Type B pancreatic cell (in vitro differentiated cells): ENCODE results near the gene PHYH. TPM values are rescaled to one million over a fixed set of nuclear protein-coding genes. Genes with fewer than 3 reads are reported as not detected.

ENCODE experiments used
- DNase-seq: peaks from one replicate; pipeline ENCODE4 v3.0.0; 2021; ENCODE audit warnings: mixed read lengths; ENCODE audit not compliant: unreplicated experiment; ENCODE audit errors: extremely low spot score
- H3K27ac Mint-ChIP-seq: 2 replicates; pipeline ENCODE4 v1.8.0; 2021; ENCODE audit warnings: mild to moderate bottlenecking, mixed read lengths
- H3K27me3 Mint-ChIP-seq: 2 replicates; pipeline ENCODE4 v1.8.0; 2021; ENCODE audit warnings: mixed read lengths
- H3K36me3 Mint-ChIP-seq: 2 replicates; pipeline ENCODE4 v1.8.0; 2021; ENCODE audit warnings: mixed read lengths
- H3K4me1 Mint-ChIP-seq: one replicate; pipeline ENCODE4 v1.8.0; 2021; ENCODE audit warnings: mixed read lengths; ENCODE audit not compliant: unreplicated experiment
- H3K4me3 Mint-ChIP-seq: 2 replicates; pipeline ENCODE4 v1.8.0; 2021; ENCODE audit warnings: mild to moderate bottlenecking, mixed read lengths
- H3K9me3 Mint-ChIP-seq: 2 replicates; pipeline ENCODE4 v1.8.0; 2021; ENCODE audit warnings: mixed read lengths
- CTCF ChIP-seq: fragments of 200-600 bp; sonication (generic); conservative IDR thresholded peaks from 2 replicates; pipeline ENCODE4 v1.5.0; 2021; ENCODE audit warnings: antibody characterized with exemption, mild to moderate bottlenecking
- total RNA-seq: library from RNA; stranded (reverse); gene quantifications from 2 replicates; pipeline ENCODE4 v1.2.1, GENCODE V29; 2021; ENCODE audit warnings: low replicate concordance

Gene PHYH
- total RNA-seq, 1 donor from 2014 or later, result 23.3 TPM

DNA sequence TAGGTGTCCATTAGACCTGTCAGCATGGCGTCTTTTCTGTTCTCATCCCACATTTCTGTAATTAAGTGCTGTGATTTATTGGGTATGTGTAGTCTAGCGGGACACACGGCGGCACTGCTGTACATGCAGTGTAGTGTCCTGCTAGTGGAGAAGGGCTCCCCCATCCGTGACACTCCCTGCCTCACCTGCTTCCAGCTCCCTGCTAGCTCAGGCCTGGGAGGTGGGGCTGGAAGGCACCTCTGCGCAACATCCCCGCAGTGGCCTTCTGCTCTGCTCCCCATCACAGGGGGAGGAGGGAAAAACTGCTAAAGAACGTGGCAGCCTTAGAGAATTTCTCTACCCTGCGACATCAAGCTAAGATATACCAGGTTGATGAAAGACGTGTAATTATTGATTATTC, 28.7 kb upstream of the PHYH start:
- peaks cover 50% of the 10 kb centered on the region for H3K36me3 Mint-ChIP-seq
- no peaks in the 10 kb centered on the region for H3K27me3 Mint-ChIP-seq
- TF ChIP-seq CTCF, result no peak
- no peak overlapping the region for H3K4me3 Mint-ChIP-seq
- no peak for DNase-seq
- H3K27ac Mint-ChIP-seq, result no peak overlapping the region
- no peaks in the 10 kb centered on the region for H3K4me1 Mint-ChIP-seq
- no peaks in the 10 kb centered on the region for H3K9me3 Mint-ChIP-seq

- Mint-ChIP-seq H3K27me3 (no peaks in the 10 kb centered on the region), H3K36me3 (peaks cover 47% of the 10 kb centered on the region), H3K4me1 (no peaks in the 10 kb centered on the region), H3K9me3 (no peaks in the 10 kb centered on the region), H3K4me3 (no peak overlapping the region), H3K27ac (no peak overlapping the region)
- DNase-seq, result no peak
- no peak for TF ChIP-seq CTCF
Observed at GRCh38 chr10:13328126-13328525, 28.3 kb upstream of the PHYH start.

GRCh38 chr10:13327534-13327933, 27.7 kb upstream of the PHYH start:
- no peak overlapping the region for H3K27ac Mint-ChIP-seq
- no peaks in the 10 kb centered on the region for H3K4me1 Mint-ChIP-seq
- peaks cover 51% of the 10 kb centered on the region for H3K36me3 Mint-ChIP-seq
- no peak for TF ChIP-seq CTCF
- DNase-seq, result no peak
- no peaks in the 10 kb centered on the region for H3K27me3 Mint-ChIP-seq
- H3K9me3 Mint-ChIP-seq, result no peaks in the 10 kb centered on the region
- H3K4me3 Mint-ChIP-seq, result no peak overlapping the region

DNA sequence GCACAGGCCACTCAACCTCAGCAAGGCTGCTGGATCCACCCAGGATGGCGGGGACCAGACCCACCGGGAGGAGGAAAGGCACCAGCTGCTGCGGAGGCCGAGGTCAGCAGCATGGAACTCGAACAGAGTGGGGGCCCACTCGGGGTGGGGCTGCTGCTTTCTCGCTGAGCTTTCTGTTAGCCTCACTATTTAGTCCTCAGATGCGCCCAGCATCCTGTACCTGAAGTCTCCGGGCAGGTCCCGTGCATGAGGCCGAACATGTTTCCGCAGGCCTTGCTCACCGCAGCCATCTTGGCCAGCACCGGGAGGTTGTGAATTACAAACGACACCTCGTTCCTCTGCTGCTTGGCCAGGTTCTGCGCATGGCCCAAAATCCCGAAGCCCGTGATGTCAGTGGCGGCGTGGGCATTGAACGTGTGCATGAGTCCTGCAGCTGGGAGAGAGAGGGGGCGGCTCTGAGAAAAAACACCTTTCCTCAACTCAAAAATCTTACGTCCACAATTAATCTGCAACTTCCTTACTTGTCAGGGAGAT, 22.8 kb upstream of the PHYH start:
- H3K27me3 Mint-ChIP-seq, result no peaks in the 10 kb centered on the region
- peaks cover 35% of the 10 kb centered on the region for H3K36me3 Mint-ChIP-seq
- no peak overlapping the region for H3K27ac Mint-ChIP-seq
- no peaks in the 10 kb centered on the region for H3K9me3 Mint-ChIP-seq
- no peak overlapping the region for H3K4me3 Mint-ChIP-seq
- H3K4me1 Mint-ChIP-seq, result no peaks in the 10 kb centered on the region
- TF ChIP-seq CTCF, result no peak
- no peak for DNase-seq

DNA sequence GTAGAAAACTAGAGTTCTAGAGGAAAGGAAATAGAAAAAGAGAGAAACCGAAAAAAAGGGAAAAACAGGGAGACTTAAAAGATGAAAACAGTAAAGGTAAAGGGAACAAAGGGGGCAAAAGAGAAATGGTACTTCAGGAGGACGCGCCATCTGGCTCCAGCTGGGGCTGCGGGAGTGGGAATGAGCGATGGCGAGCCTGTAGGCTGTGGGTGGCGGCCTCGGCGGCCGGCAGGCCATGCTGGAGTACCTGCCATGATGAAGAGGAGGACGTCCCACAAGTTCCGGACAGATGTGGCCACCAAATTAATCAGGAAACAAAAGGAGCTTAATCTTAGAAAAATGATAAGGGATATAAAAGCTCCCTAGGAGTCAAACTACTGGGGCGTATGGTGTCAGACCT, 21.7 kb upstream of the PHYH start:
- no peak for DNase-seq
- TF ChIP-seq CTCF, result no peak
- Mint-ChIP-seq H3K27ac (no peak overlapping the region), H3K27me3 (no peaks in the 10 kb centered on the region), H3K9me3 (no peaks in the 10 kb centered on the region), H3K4me3 (no peak overlapping the region), H3K36me3 (peaks cover 31% of the 10 kb centered on the region), H3K4me1 (no peaks in the 10 kb centered on the region)

GRCh38 chr10:13319166-13319565, 19.3 kb upstream of the PHYH start:
- Mint-ChIP-seq H3K36me3 (peaks cover 18% of the 10 kb centered on the region), H3K27ac (no peak overlapping the region), H3K27me3 (no peaks in the 10 kb centered on the region), H3K4me3 (no peak overlapping the region), H3K9me3 (no peaks in the 10 kb centered on the region), H3K4me1 (no peaks in the 10 kb centered on the region)
- no peak for TF ChIP-seq CTCF
- DNase-seq, result no peak
